DOHH2 (cell line): ENCODE data around the gene RAMP2.

Experiments
- H3F3A ChIP-seq: fragments of 200-600 bp; sonication (generic), shearing (Covaris generic); 2 replicates; pipeline ENCODE4 v1.6.0; 2016; ENCODE audit warnings: antibody characterized with exemption, mild to moderate bottlenecking; ENCODE audit not compliant: control insufficient read depth, insufficient read depth
- H3K27ac ChIP-seq: fragments of 200-600 bp; sonication (generic); 2 replicates; pipeline ENCODE4 v1.5.1; 2014; ENCODE audit warnings: low read depth, mild to moderate bottlenecking, low read length, moderate library complexity
- H3K27me3 ChIP-seq: fragments of 200-600 bp; sonication (generic); 2 replicates; pipeline ENCODE4 v1.6.1; 2014; ENCODE audit warnings: mild to moderate bottlenecking, low read length, mixed read lengths; ENCODE audit not compliant: control insufficient read depth
- H3K36me3 ChIP-seq: fragments of 200-600 bp; sonication (generic); 2 replicates; pipeline ENCODE4 v1.6.1; 2014; ENCODE audit warnings: mild to moderate bottlenecking, low read length, moderate library complexity, mixed read lengths; ENCODE audit not compliant: control insufficient read depth
- H3K4me1 ChIP-seq: fragments of 200-600 bp; sonication (generic); 2 replicates; pipeline ENCODE4 v1.6.1; 2014; ENCODE audit warnings: mild to moderate bottlenecking, low read length, mixed read lengths; ENCODE audit not compliant: control insufficient read depth
- H3K4me2 ChIP-seq: fragments of 200-600 bp; sonication (generic); 2 replicates; pipeline ENCODE4 v1.6.0; 2014; ENCODE audit warnings: mild to moderate bottlenecking, low read length, moderate library complexity
- H3K4me3 ChIP-seq: fragments of 200-600 bp; sonication (generic); 2 replicates; pipeline ENCODE4 v1.5.1; 2014; ENCODE audit warnings: mild to moderate bottlenecking, low read length, mixed read lengths
- H3K79me2 ChIP-seq: fragments of 200-600 bp; sonication (generic); 2 replicates; pipeline ENCODE4 v1.6.1; 2014; ENCODE audit warnings: mild to moderate bottlenecking, low read length, mixed read lengths; ENCODE audit not compliant: control insufficient read depth
- H3K9me2 ChIP-seq: fragments of 200-600 bp; sonication (generic); replicated peaks from 2 replicates; pipeline ENCODE4 v1.6.1; 2014; ENCODE audit warnings: mild to moderate bottlenecking, low read length, mixed read lengths; ENCODE audit not compliant: control insufficient read depth
- H3K9me3 ChIP-seq: fragments of 200-600 bp; sonication (generic); 2 replicates; pipeline ENCODE4 v1.6.1; 2014; ENCODE audit warnings: antibody characterized with exemption, low read length, mixed read lengths; ENCODE audit not compliant: control insufficient read depth, insufficient read depth
- H4K20me1 ChIP-seq: fragments of 200-600 bp; sonication (generic); 2 replicates; pipeline ENCODE4 v1.6.0; 2014; ENCODE audit warnings: low read depth, mild to moderate bottlenecking, antibody characterized with exemption, low read length, moderate library complexity; ENCODE audit not compliant: control insufficient read depth, insufficient read depth
- EZH2phosphoT487 ChIP-seq: fragments of 200-600 bp; sonication (generic); IDR thresholded peaks from 2 replicates; pipeline ENCODE4 v1.6.1; 2017; ENCODE audit warnings: borderline replicate concordance, mild to moderate bottlenecking, antibody characterized with exemption, low read length, moderate library complexity, mixed read lengths
- TF ChIP-seq, protein P1 (sequence below): fragments of 200-600 bp; sonication (generic); IDR thresholded peaks from one replicate; pipeline ENCODE4 v1.5.1; 2014; ENCODE audit warnings: antibody characterized with exemption, mild to moderate bottlenecking, low read depth, low read length; ENCODE audit not compliant: poor library complexity, severe bottlenecking

RAMP2 gene

DNA sequence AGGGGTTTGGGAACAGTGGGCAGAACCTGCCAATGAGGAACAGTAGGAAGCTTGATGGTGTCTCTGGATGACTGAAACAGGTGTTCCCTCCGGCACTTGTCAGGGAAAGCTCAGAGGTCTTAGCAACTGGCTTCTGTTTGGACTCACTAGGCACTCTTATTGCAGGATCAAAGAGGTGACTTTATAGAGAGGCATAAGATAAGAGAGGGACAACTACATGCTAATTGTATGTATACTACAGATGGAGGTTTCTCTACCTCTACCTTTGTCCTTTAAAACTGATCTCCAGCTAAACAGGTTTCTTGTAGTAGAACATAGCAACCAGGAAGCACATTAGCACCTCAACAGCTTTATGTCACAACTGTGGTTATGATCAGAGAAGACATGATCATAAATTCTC, 45.2 kb downstream of the RAMP2 start:
- no peaks in the 10 kb centered on the region for H3K4me1 ChIP-seq
- H3K79me2 ChIP-seq, result no peaks in the 10 kb centered on the region
- TF ChIP-seq, protein P1, sequence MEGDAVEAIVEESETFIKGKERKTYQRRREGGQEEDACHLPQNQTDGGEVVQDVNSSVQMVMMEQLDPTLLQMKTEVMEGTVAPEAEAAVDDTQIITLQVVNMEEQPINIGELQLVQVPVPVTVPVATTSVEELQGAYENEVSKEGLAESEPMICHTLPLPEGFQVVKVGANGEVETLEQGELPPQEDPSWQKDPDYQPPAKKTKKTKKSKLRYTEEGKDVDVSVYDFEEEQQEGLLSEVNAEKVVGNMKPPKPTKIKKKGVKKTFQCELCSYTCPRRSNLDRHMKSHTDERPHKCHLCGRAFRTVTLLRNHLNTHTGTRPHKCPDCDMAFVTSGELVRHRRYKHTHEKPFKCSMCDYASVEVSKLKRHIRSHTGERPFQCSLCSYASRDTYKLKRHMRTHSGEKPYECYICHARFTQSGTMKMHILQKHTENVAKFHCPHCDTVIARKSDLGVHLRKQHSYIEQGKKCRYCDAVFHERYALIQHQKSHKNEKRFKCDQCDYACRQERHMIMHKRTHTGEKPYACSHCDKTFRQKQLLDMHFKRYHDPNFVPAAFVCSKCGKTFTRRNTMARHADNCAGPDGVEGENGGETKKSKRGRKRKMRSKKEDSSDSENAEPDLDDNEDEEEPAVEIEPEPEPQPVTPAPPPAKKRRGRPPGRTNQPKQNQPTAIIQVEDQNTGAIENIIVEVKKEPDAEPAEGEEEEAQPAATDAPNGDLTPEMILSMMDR, result no peak
- no peak for TF ChIP-seq EZH2phosphoT487
- H3K27me3 ChIP-seq, result peaks cover 18% of the 10 kb centered on the region
- H3K9me3 ChIP-seq, result no peaks in the 10 kb centered on the region
- no peak overlapping the region for H3K4me2 ChIP-seq
- peaks cover 8% of the 10 kb centered on the region for H3F3A ChIP-seq
- no peaks in the 10 kb centered on the region for H4K20me1 ChIP-seq
- no peak overlapping the region for H3K27ac ChIP-seq
- H3K4me3 ChIP-seq, result no peak overlapping the region
- H3K9me2 ChIP-seq, result no peaks in the 10 kb centered on the region
- peaks cover 22% of the 10 kb centered on the region for H3K36me3 ChIP-seq

DNA sequence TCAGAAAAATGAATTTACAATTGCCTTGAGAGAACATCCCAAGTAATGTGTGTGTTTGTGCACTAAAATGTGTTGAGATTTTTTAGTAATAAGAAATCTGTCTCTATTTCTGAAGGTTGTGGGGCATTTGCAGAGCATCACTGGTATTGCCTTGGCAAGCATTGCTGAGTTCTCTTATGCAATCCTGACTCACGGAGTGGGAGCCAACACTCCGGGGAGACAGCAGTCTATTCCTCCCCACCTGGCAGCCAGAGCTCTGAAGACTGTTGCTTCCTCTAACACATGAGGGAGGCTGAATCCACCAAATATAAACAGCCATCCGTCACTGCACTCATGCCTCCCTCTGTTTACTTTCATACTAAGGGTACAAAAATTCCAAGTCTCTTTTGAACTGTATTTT, 48.2 kb downstream of the RAMP2 start:
- Histone ChIP-seq H3K36me3 (peaks cover 38% of the 10 kb centered on the region), H3K4me3 (no peak overlapping the region), H3F3A (peaks cover 8% of the 10 kb centered on the region), H3K9me2 (no peaks in the 10 kb centered on the region), H3K4me1 (no peaks in the 10 kb centered on the region), H3K79me2 (no peaks in the 10 kb centered on the region), H3K9me3 (no peaks in the 10 kb centered on the region), H4K20me1 (no peaks in the 10 kb centered on the region), H3K27ac (no peak overlapping the region), H3K27me3 (no peaks in the 10 kb centered on the region), H3K4me2 (no peak overlapping the region)
- TF ChIP-seq EZH2phosphoT487, result no peak
